ENCODE measurements around the gene SRRT.

GRCh38 chr7:100825215-100825671 lies 49.7 kb upstream of the SRRT start:
- TF ChIP-seq, protein P1, sequence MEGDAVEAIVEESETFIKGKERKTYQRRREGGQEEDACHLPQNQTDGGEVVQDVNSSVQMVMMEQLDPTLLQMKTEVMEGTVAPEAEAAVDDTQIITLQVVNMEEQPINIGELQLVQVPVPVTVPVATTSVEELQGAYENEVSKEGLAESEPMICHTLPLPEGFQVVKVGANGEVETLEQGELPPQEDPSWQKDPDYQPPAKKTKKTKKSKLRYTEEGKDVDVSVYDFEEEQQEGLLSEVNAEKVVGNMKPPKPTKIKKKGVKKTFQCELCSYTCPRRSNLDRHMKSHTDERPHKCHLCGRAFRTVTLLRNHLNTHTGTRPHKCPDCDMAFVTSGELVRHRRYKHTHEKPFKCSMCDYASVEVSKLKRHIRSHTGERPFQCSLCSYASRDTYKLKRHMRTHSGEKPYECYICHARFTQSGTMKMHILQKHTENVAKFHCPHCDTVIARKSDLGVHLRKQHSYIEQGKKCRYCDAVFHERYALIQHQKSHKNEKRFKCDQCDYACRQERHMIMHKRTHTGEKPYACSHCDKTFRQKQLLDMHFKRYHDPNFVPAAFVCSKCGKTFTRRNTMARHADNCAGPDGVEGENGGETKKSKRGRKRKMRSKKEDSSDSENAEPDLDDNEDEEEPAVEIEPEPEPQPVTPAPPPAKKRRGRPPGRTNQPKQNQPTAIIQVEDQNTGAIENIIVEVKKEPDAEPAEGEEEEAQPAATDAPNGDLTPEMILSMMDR (IDR thresholded peaks at IDR 0.05 in 4 of 5, conservative IDR thresholded peaks at IDR 0.05 in 1 of 5), result no peak
- no peak for TF ChIP-seq POLR2A (IDR thresholded peaks at IDR 0.05)

Data from gastrocnemius medialis (tissue), 4 donors.